Pancreas (tissue), 10 donors: ENCODE data around the gene WASL. TPM values are rescaled to one million over a fixed set of nuclear protein-coding genes. Genes with fewer than 3 reads are reported as not detected.

Experiments
- ATAC-seq, 4 donors: fragments of 200-7000 bp; cut with Tn5 transposase; one replicate each; pipeline versions ENCODE4 v1.8.0 to v1.9.1; 2020; ENCODE audit warnings: mild to moderate bottlenecking in 4 of 4, moderate library complexity in 4 of 4
- DNase-seq, 6 donors: peaks; one replicate each; pipeline ENCODE4 v3.0.0-alpha.2; 2020
- FAIRE-seq: peaks from 2 replicates; lab custom pipeline; 2012; peaks lifted over from hg19 to GRCh38; lab: Jason Lieb, UNC
- H3K27ac ChIP-seq, 4 donors: fragments of 200-600 bp; sonication (generic); 1 replicate in 3 of 4; 2 replicates in 1 of 4; pipeline versions ENCODE4 v1.5.0 to v1.8.0; 2020
- H3K27me3 ChIP-seq, 4 donors: fragments of 200-600 bp; one replicate each; pipeline ENCODE4 v1.8.0; 2021
- H3K36me3 ChIP-seq, 3 donors: fragments of 200-600 bp; sonication (generic) in 1 of 3; one replicate each; pipeline versions ENCODE4 v1.5.0 to v1.8.0; 2020 to 2021
- H3K4me1 ChIP-seq, 3 donors: fragments of 200-600 bp; one replicate each; pipeline ENCODE4 v1.8.0; 2021
- H3K4me3 ChIP-seq, 4 donors: fragments of 200-600 bp; sonication (generic) in 2 of 4; one replicate each; pipeline versions ENCODE4 v1.5.0 to v1.8.0; 2020 to 2021
- H3K9me3 ChIP-seq, 4 donors: fragments of 200-600 bp; one replicate each; pipeline ENCODE4 v1.8.0; 2021
- CTCF ChIP-seq, 4 donors: fragments of 200-600 bp; sonication (generic) in 3 of 4; IDR thresholded peaks; one replicate each; pipeline versions ENCODE4 v1.5.0 to v1.8.0; 2021; ENCODE audit warnings: antibody characterized with exemption in 4 of 4
- WGBS, 2 donors: extraction: QIAGEN DNeasy Blood & Tissue Kit; methylation state at CpG; one replicate each; pipeline ENCODE4 v1.1.7; 2013; 5-methylcytosine and 5-hydroxymethylcytosine counted together
- intact Hi-C, 3 donors: fragments of 100-400 bp; cut with DNase I; formaldehyde crosslinking; loops; one replicate each; pipeline versions ENCODE4 v1.11.1 to v1.14.2; 2022
- polyA plus RNA-seq, 2 donors: library from polyadenylated mRNA; stranded (reverse); fragments of 200-250 nt; gene quantifications; one replicate each; pipeline ENCODE4 v1.2.3, GENCODE V29; 2013
- total RNA-seq, 6 donors: library from RNA; stranded (reverse); fragmentation: NEBNext Ultra II Directional in 4 of 6; extraction: Animal tissue kit (Norgen Biotek cat#: 25700) in 4 of 6; gene quantifications; one replicate each; pipeline versions ENCODE4 v1.2.1 to v1.2.4, GENCODE V29; 2021 to 2023
- donor health status: healthy with polysubstance abuse.
- donor health status: DM: no; HTN: no; CAD: no; lungs with moderate emphysema.
- donor health status: DM: no; HTN: no; CAD: no.
- donor health status: control.
- donor health status: control.
- donor health status: Bipolar disorder and iron deficiency.
- donor health status: DM: yes; HTN: yes; CAD: no.
- donor health status: DM: no; HTN: no; CAD: no.
- donor health status: DM: no; HTN: no; CAD: no.
- donor health status: DM: yes; HTN: yes; CAD: no.

Gene WASL
- total and polyA plus RNA-seq, 8 donors: 8.2 to 27.3 (median 16.0) TPM

- 37 to 42% methylated on average over 6 of the region's 6 CpGs for WGBS, 2 donors
- intact Hi-C loops: no loop called here
- TF ChIP-seq CTCF (IDR thresholded peaks at IDR 0.05): no peak
- H3K27me3 ChIP-seq: no peaks in the 10 kb centered on the region
- peak; percentile 66 to 86 (median 85) for ATAC-seq
- no peaks in the 10 kb centered on the region for H3K36me3 ChIP-seq
- FAIRE-seq: no peak
- peak in 2 of 6 donors; percentile 6 to 26 for DNase-seq
- peaks cover 0 to 15% (median 6%) of the 10 kb centered on the region in 3 donors for H3K4me1 ChIP-seq
- H3K9me3 ChIP-seq: no peaks in the 10 kb centered on the region
- no peak overlapping the region for H3K4me3 ChIP-seq
- no peak overlapping the region for H3K27ac ChIP-seq
Observed at GRCh38 chr7:123643495-123644441, 105.0 kb downstream of the WASL start.

- Histone ChIP-seq H3K4me1 (peaks cover 0 to 15% (median 6%) of the 10 kb centered on the region in 3 donors), H3K27me3 (no peaks in the 10 kb centered on the region), H3K9me3 (no peaks in the 10 kb centered on the region), H3K27ac (no peak overlapping the region), H3K4me3 (no peak overlapping the region), H3K36me3 (no peaks in the 10 kb centered on the region)
- no peak for FAIRE-seq
- 90 to 91% methylated on average over 5 of the region's 5 CpGs for WGBS, 2 donors
- no peak for TF ChIP-seq CTCF (IDR thresholded peaks at IDR 0.05)
- no peak for DNase-seq
- no peak for ATAC-seq
- intact Hi-C loops: no loop called here
Observed at GRCh38 chr7:123641901-123642300, 106.9 kb downstream of the WASL start.

DNA sequence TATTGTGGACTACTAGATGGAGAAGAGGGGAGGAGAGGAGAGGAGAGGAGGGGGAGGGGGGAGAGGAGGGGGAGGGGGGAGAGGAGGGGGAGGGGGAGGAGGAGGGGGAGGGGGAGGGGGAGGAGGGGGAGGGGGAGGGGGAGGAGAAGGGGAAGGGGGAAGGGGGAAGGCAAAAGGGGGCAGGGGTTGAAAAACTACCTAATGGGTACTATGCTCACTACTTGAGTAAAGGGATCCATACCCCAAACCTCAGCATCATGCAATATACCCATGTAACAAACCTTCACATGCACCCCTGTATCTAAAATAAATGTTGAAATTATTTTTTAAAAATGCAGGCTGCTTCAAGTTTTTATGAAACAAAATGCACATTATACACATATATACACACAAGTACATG is 108.2 kb downstream of the WASL start:
- ATAC-seq (no peak), DNase-seq (no peak), FAIRE-seq (no peak)
- Histone ChIP-seq H3K27ac (no peak overlapping the region), H3K4me1 (peaks cover 0 to 10% (median 6%) of the 10 kb centered on the region in 3 donors), H3K36me3 (no peaks in the 10 kb centered on the region), H3K27me3 (no peaks in the 10 kb centered on the region), H3K4me3 (no peak overlapping the region), H3K9me3 (no peaks in the 10 kb centered on the region)
- TF ChIP-seq CTCF (IDR thresholded peaks at IDR 0.05): no peak
- intact Hi-C loops: no loop called here

- intact Hi-C loops: loop anchor here in 1 of 3 donors (10.0 kb wide), 1 partner anchor 225 kb away; no protein-coding TSS in a partner anchor
- 89 to 97% methylated on average over 2 of the region's 2 CpGs for WGBS, 2 donors
- DNase-seq: no peak
- Histone ChIP-seq H3K36me3 (no peaks in the 10 kb centered on the region), H3K27me3 (no peaks in the 10 kb centered on the region), H3K4me3 (no peak overlapping the region), H3K27ac (no peak overlapping the region), H3K4me1 (peaks cover 0 to 9% (median 6%) of the 10 kb centered on the region in 3 donors), H3K9me3 (no peaks in the 10 kb centered on the region)
- FAIRE-seq: no peak
- TF ChIP-seq CTCF (IDR thresholded peaks at IDR 0.05): no peak
- ATAC-seq: no peak
Observed at GRCh38 chr7:123639631-123640030, 109.2 kb downstream of the WASL start.

DNA sequence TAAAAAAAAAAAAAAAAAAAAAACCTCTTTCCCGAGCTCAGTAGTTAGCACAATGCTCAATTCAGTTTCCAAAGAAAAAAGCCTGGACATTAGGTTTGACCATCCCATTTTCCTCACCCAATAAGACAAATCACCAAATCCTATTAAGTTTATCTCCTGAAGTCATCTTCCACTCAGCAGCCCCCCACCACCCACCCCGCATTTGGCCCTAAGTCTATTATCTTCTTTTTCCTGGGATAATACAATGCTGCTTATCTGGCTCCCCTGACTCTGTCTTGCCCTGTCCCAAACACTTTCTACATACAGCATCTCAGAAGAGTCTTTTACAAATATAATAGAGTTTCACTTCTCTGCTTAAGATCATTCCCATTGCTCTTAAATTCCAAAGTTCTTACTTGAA is 110.9 kb downstream of the WASL start:
- H3K4me1 ChIP-seq: no peaks in the 10 kb centered on the region
- DNase-seq: no peak
- ATAC-seq: no peak
- no peaks in the 10 kb centered on the region for H3K9me3 ChIP-seq
- H3K4me3 ChIP-seq: no peak overlapping the region
- H3K27me3 ChIP-seq: no peaks in the 10 kb centered on the region
- H3K27ac ChIP-seq: no peak overlapping the region
- TF ChIP-seq CTCF (IDR thresholded peaks at IDR 0.05): no peak
- intact Hi-C loops: loop anchor here in 1 of 3 donors (10.0 kb wide), 1 partner anchor 227 kb away; no protein-coding TSS in a partner anchor
- no peak for FAIRE-seq
- no peaks in the 10 kb centered on the region for H3K36me3 ChIP-seq
- 92 to 96% methylated on average over 2 of the region's 2 CpGs for WGBS, 2 donors
